GM12864 (cell line): Measurements from ENCODE around the gene SYNRG.

Source experiments
- DNase-seq: peaks from one replicate; pipeline ENCODE4 v3.0.0-alpha.2; 2011; ENCODE audit warnings: low read depth
- H3K4me3 ChIP-seq: 2 replicates; pipeline ENCODE4 v1.5.1; 2011; ENCODE audit warnings: mild to moderate bottlenecking, low read depth, low read length, control low read depth
- CTCF ChIP-seq: IDR thresholded peaks from 2 replicates; pipeline ENCODE4 v1.5.1; 2011; ENCODE audit warnings: low read depth, mild to moderate bottlenecking, moderate library complexity, low read length, control low read depth, inconsistent platforms; ENCODE audit errors: missing control alignments

SYNRG gene

GRCh38 chr17:37570527-37571093 lies 38.6 kb downstream of the SYNRG start:
- no peak for DNase-seq
- H3K4me3 ChIP-seq: no peak overlapping the region
- peak; percentile 44 for TF ChIP-seq CTCF

GRCh38 chr17:37568350-37569053 lies 40.7 kb downstream of the SYNRG start:
- TF ChIP-seq CTCF: no peak
- no peak for DNase-seq
- no peak overlapping the region for H3K4me3 ChIP-seq

GRCh38 chr17:37567538-37567937 lies 41.7 kb downstream of the SYNRG start:
- no peak for DNase-seq
- no peak overlapping the region for H3K4me3 ChIP-seq
- TF ChIP-seq CTCF: no peak

- TF ChIP-seq CTCF: no peak
- H3K4me3 ChIP-seq: no peak overlapping the region
- DNase-seq: no peak
Observed at GRCh38 chr17:37567137-37567536, 42.1 kb downstream of the SYNRG start.

GRCh38 chr17:37564252-37564651 lies 45.0 kb downstream of the SYNRG start:
- no peak overlapping the region for H3K4me3 ChIP-seq
- no peak for DNase-seq
- no peak for TF ChIP-seq CTCF

GRCh38 chr17:37562016-37562745 lies 47.0 kb downstream of the SYNRG start:
- no peak overlapping the region for H3K4me3 ChIP-seq
- DNase-seq: no peak
- no peak for TF ChIP-seq CTCF
